Measurements from ENCODE around the gene MTCL1.

DNA sequence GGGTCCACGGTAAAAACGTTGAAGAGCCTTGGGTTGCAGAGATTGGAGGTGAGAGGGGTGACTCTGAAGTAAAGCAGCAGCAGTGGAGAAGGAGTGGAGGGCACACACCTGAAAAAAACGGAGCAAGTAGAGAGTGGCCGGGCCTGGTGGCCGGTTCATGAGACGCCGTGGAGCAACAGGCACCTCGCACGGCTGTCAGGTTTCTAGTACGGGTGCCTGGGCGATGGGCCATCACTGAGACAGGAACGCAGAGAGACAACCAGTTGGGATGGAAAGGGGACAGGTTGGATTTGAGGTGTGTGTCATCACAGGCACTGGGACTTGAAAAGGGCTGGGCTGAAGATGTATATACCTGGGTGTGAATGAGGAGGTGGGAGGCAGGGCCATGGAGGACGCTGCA is 104.2 kb downstream of the MTCL1 start:
- TF ChIP-seq FOXA1 (IDR thresholded peaks at IDR 0.05) (no peak), CTCF (IDR thresholded peaks at IDR 0.05; ENCODE audit: low read depth, low read length, missing input control) (no peak), TAF1 (conservative IDR thresholded peaks at IDR 0.05) (no peak), SP1 (IDR thresholded peaks at IDR 0.05) (no peak), ZBTB33 (IDR thresholded peaks at IDR 0.05) (no peak), GABPA (IDR thresholded peaks at IDR 0.05 in 1 of 2, conservative IDR thresholded peaks at IDR 0.05 in 1 of 2) (no peak), RXRA (IDR thresholded peaks at IDR 0.05) (no peak), YY1 (IDR thresholded peaks at IDR 0.05) (no peak), RAD21 (IDR thresholded peaks at IDR 0.05) (no peak), JUND (IDR thresholded peaks at IDR 0.05) (no peak), EGR1 (IDR thresholded peaks at IDR 0.05; ENCODE audit: low read depth in 2 of 2) (no peak), MAX (IDR thresholded peaks at IDR 0.05) (no peak), HNF4G (IDR thresholded peaks at IDR 0.05) (no peak)
